Measurements from ENCODE around the gene CHRM5. TPM values are rescaled to one million over a fixed set of nuclear protein-coding genes. Genes with fewer than 3 reads are reported as not detected.

CHRM5 gene
- total and polyA plus RNA-seq, 2 donors from 2014 or later, result 0.06 TPM; not detected in 1

GRCh38 chr15:33963831-33964664 lies 4.2 kb upstream of the CHRM5 start:
- FAIRE-seq, result no peak
- Histone ChIP-seq H3K9ac (ENCODE audit: low read length in 3 of 3) (no peak overlapping the region), H3K4me1 (ENCODE audit: control insufficient read depth in 2 of 3, insufficient read depth in 2 of 3, low read depth in 1 of 3, low read length in 3 of 3) (no peaks in the 10 kb centered on the region), H3K27me3 (ENCODE audit: control insufficient read depth, insufficient read depth, low read length) (no peaks in the 10 kb centered on the region), H3K9me3 (ENCODE audit: control insufficient read depth in 2 of 3, insufficient read depth in 1 of 3, low read length in 3 of 3) (no peaks in the 10 kb centered on the region), H3K27ac (ENCODE audit: low read depth in 2 of 2, low read length in 2 of 2) (no peak overlapping the region), H3K36me3 (ENCODE audit: control insufficient read depth in 2 of 3, insufficient read depth in 3 of 3, low read length in 3 of 3) (no peaks in the 10 kb centered on the region), H3K4me3 (ENCODE audit: low read length in 3 of 3) (no peak overlapping the region)
- TF ChIP-seq CTCF (IDR thresholded peaks at IDR 0.05; ENCODE audit: borderline replicate concordance, extremely low read depth, insufficient read depth), result peak; percentile 49
- DNase-seq, result peak in 1 of 5 donors; percentile 49
- intact Hi-C loops (cut with DNase I), result loop anchor here (10.0 kb wide), 1 partner anchor 219 kb away; no protein-coding TSS in a partner anchor

GRCh38 chr15:33964665-33965040 lies 3.6 kb upstream of the CHRM5 start:
- no peak overlapping the region for H3K9ac ChIP-seq (ENCODE audit: low read length in 3 of 3)
- no peaks in the 10 kb centered on the region for H3K36me3 ChIP-seq (ENCODE audit: control insufficient read depth in 2 of 3, insufficient read depth in 3 of 3, low read length in 3 of 3)
- H3K4me1 ChIP-seq (ENCODE audit: control insufficient read depth in 2 of 3, insufficient read depth in 2 of 3, low read depth in 1 of 3, low read length in 3 of 3), result no peaks in the 10 kb centered on the region
- no peak overlapping the region for H3K4me3 ChIP-seq (ENCODE audit: low read length in 3 of 3)
- TF ChIP-seq CTCF (IDR thresholded peaks at IDR 0.05; ENCODE audit: borderline replicate concordance, extremely low read depth, insufficient read depth), result no peak
- no peaks in the 10 kb centered on the region for H3K27me3 ChIP-seq (ENCODE audit: control insufficient read depth, insufficient read depth, low read length)
- DNase-seq (no peak), FAIRE-seq (no peak)
- H3K9me3 ChIP-seq (ENCODE audit: control insufficient read depth in 2 of 3, insufficient read depth in 1 of 3, low read length in 3 of 3), result no peaks in the 10 kb centered on the region
- H3K27ac ChIP-seq (ENCODE audit: low read depth in 2 of 2, low read length in 2 of 2), result no peak overlapping the region
- intact Hi-C loops (cut with DNase I), result loop anchor here (10.0 kb wide), 1 partner anchor 220 kb away; no protein-coding TSS in a partner anchor

GRCh38 chr15:33968821-33969220 lies 524 bp downstream of the CHRM5 start:
- no peak for TF ChIP-seq CTCF (IDR thresholded peaks at IDR 0.05; ENCODE audit: borderline replicate concordance, extremely low read depth, insufficient read depth)
- Histone ChIP-seq H3K4me1 (ENCODE audit: control insufficient read depth in 2 of 3, insufficient read depth in 2 of 3, low read depth in 1 of 3, low read length in 3 of 3) (no peaks in the 10 kb centered on the region), H3K4me3 (ENCODE audit: low read length in 3 of 3) (no peak overlapping the region), H3K27me3 (ENCODE audit: control insufficient read depth, insufficient read depth, low read length) (no peaks in the 10 kb centered on the region), H3K36me3 (ENCODE audit: control insufficient read depth in 2 of 3, insufficient read depth in 3 of 3, low read length in 3 of 3) (no peaks in the 10 kb centered on the region), H3K9me3 (ENCODE audit: control insufficient read depth in 2 of 3, insufficient read depth in 1 of 3, low read length in 3 of 3) (no peaks in the 10 kb centered on the region), H3K9ac (ENCODE audit: low read length in 3 of 3) (no peak overlapping the region), H3K27ac (ENCODE audit: low read depth in 2 of 2, low read length in 2 of 2) (no peak overlapping the region)
- FAIRE-seq, result no peak
- intact Hi-C loops (cut with DNase I), result loop anchor here (10.0 kb wide), 1 partner anchor 224 kb away; no protein-coding TSS in a partner anchor
- peak in 1 of 5 donors; percentile 52 for DNase-seq
